Spinal cord (tissue), 10 donors: ENCODE results near the gene LYST. TPM values are rescaled to one million over a fixed set of nuclear protein-coding genes. Genes with fewer than 3 reads are reported as not detected.

Experiments used
- DNase-seq, 6 donors: peaks; one replicate each; pipeline versions ENCODE4 v3.0.0 to v3.0.0-alpha.2; 2013 to 2015; ENCODE audit warnings: low spot score in 6 of 6, low read depth in 4 of 6
- H3K27ac ChIP-seq: one replicate; pipeline ENCODE4 v1.5.1; 2013; ENCODE audit warnings: low read depth, low read length, control low read depth
- H3K27me3 ChIP-seq: one replicate; pipeline ENCODE4 v1.6.1; 2013; ENCODE audit warnings: low read length; ENCODE audit not compliant: control insufficient read depth, insufficient read depth
- H3K36me3 ChIP-seq: one replicate; pipeline ENCODE4 v1.6.1; 2013; ENCODE audit warnings: low read length; ENCODE audit not compliant: control insufficient read depth, insufficient read depth
- H3K4me1 ChIP-seq: one replicate; pipeline ENCODE4 v1.6.1; 2013; ENCODE audit warnings: low read length; ENCODE audit not compliant: control insufficient read depth, insufficient read depth
- H3K4me3 ChIP-seq: one replicate; pipeline ENCODE4 v1.5.1; 2013; ENCODE audit warnings: low read depth, low read length, control low read depth
- H3K9me3 ChIP-seq: one replicate; pipeline ENCODE4 v1.6.1; 2013; ENCODE audit warnings: low read length; ENCODE audit not compliant: control insufficient read depth, insufficient read depth
- WGBS: methylation state at CpG from one replicate; pipeline ENCODE4 v1.1.5; 2013; ENCODE audit warnings: missing lambda C conversion rate; ENCODE audit not compliant: insufficient coverage; 5-methylcytosine and 5-hydroxymethylcytosine counted together
- polyA plus RNA-seq, 2 donors: library from polyadenylated mRNA; unstranded; fragments of 120-200 nt; gene quantifications; one replicate each; pipeline ENCODE4 v1.2.1, GENCODE V29; 2013; ENCODE audit not compliant: insufficient read length in 2 of 2
- total RNA-seq, 2 donors: library from RNA; depleted of rRNA in 1 of 2; stranded (reverse); fragments of 120-200 nt in 1 of 2; fragments of >200 nt in 1 of 2; gene quantifications; one replicate each; pipeline versions ENCODE4 v1.2.3 to v1.2.4, GENCODE V29; 2013 to 2014
- donor health status: healthy.

The LYST gene
- total and polyA plus RNA-seq, 4 donors = 10.9 to 76.3 (median 26.8) TPM

GRCh38 chr1:235784950-235785349 is 81.8 kb downstream of the LYST start:
- H3K4me1 ChIP-seq = no peaks in the 10 kb centered on the region
- no peaks in the 10 kb centered on the region for H3K36me3 ChIP-seq
- no CpG with 5 or more reads among the region's 2 CpGs for WGBS
- H3K27ac ChIP-seq = no peak overlapping the region
- H3K9me3 ChIP-seq = no peaks in the 10 kb centered on the region
- no peak overlapping the region for H3K4me3 ChIP-seq
- DNase-seq = no peak
- H3K27me3 ChIP-seq = no peaks in the 10 kb centered on the region

- no peaks in the 10 kb centered on the region for H3K4me1 ChIP-seq
- no peaks in the 10 kb centered on the region for H3K27me3 ChIP-seq
- no CpG with 5 or more reads among the region's 8 CpGs for WGBS
- H3K27ac ChIP-seq = no peak overlapping the region
- peak in 4 of 6 donors; percentile 2 to 81 (median 38) for DNase-seq
- H3K4me3 ChIP-seq = no peak overlapping the region
- H3K36me3 ChIP-seq = no peaks in the 10 kb centered on the region
- H3K9me3 ChIP-seq = no peaks in the 10 kb centered on the region
Measured at GRCh38 chr1:235783148-235783776, 83.4 kb downstream of the LYST start.

- H3K27me3 ChIP-seq = no peaks in the 10 kb centered on the region
- 100% methylated on average over 1 of the region's 2 CpGs for WGBS
- no peak for DNase-seq
- no peak overlapping the region for H3K4me3 ChIP-seq
- H3K4me1 ChIP-seq = no peaks in the 10 kb centered on the region
- H3K36me3 ChIP-seq = no peaks in the 10 kb centered on the region
- H3K9me3 ChIP-seq = no peaks in the 10 kb centered on the region
- no peak overlapping the region for H3K27ac ChIP-seq
Measured at GRCh38 chr1:235782601-235783000, 84.1 kb downstream of the LYST start.

- WGBS = 60% methylated on average over 2 of the region's 2 CpGs
- Histone ChIP-seq H3K4me3 (no peak overlapping the region), H3K36me3 (no peaks in the 10 kb centered on the region), H3K4me1 (no peaks in the 10 kb centered on the region), H3K9me3 (no peaks in the 10 kb centered on the region), H3K27me3 (no peaks in the 10 kb centered on the region), H3K27ac (no peak overlapping the region)
- no peak for DNase-seq
Measured at GRCh38 chr1:235781807-235782206, 84.9 kb downstream of the LYST start.

- Histone ChIP-seq H3K36me3 (no peaks in the 10 kb centered on the region), H3K9me3 (no peaks in the 10 kb centered on the region), H3K27me3 (no peaks in the 10 kb centered on the region), H3K4me3 (no peak overlapping the region), H3K4me1 (no peaks in the 10 kb centered on the region), H3K27ac (no peak overlapping the region)
- no CpG with 5 or more reads among the region's 2 CpGs for WGBS
- DNase-seq = no peak
Measured at GRCh38 chr1:235779770-235780169, 86.9 kb downstream of the LYST start.

- Histone ChIP-seq H3K9me3 (no peaks in the 10 kb centered on the region), H3K27me3 (no peaks in the 10 kb centered on the region), H3K4me3 (no peak overlapping the region), H3K27ac (no peak overlapping the region), H3K36me3 (peaks cover 3% of the 10 kb centered on the region), H3K4me1 (no peaks in the 10 kb centered on the region)
- WGBS = no CpG with 5 or more reads among the region's 3 CpGs
- DNase-seq = no peak
Measured at GRCh38 chr1:235776396-235776795, 90.3 kb downstream of the LYST start.

- DNase-seq = no peak
- Histone ChIP-seq H3K9me3 (no peaks in the 10 kb centered on the region), H3K4me1 (no peaks in the 10 kb centered on the region), H3K27me3 (no peaks in the 10 kb centered on the region), H3K36me3 (peaks cover 3% of the 10 kb centered on the region), H3K27ac (no peak overlapping the region), H3K4me3 (no peak overlapping the region)
Measured at GRCh38 chr1:235775246-235775860, 91.4 kb downstream of the LYST start.

- H3K4me1 ChIP-seq = no peaks in the 10 kb centered on the region
- WGBS = 70% methylated on average over 1 of the region's 2 CpGs
Measured at GRCh38 chr1:235767795-235768194, 98.9 kb downstream of the LYST start.

GRCh38 chr1:235766794-235767285 is 99.9 kb downstream of the LYST start:
- Histone ChIP-seq H3K4me3 (no peak overlapping the region), H3K9me3 (no peaks in the 10 kb centered on the region), H3K4me1 (no peaks in the 10 kb centered on the region), H3K36me3 (peaks cover 3% of the 10 kb centered on the region), H3K27me3 (no peaks in the 10 kb centered on the region), H3K27ac (no peak overlapping the region)
- no CpG with 5 or more reads among the region's 1 CpG for WGBS
- DNase-seq = no peak

More at GRCh38 chr1:235767795-235768194, 98.9 kb downstream of the LYST start:
- no peaks in the 10 kb centered on the region for H3K27me3 ChIP-seq
- no peak for DNase-seq
- no peak overlapping the region for H3K4me3 ChIP-seq
- no peak overlapping the region for H3K27ac ChIP-seq
- no peaks in the 10 kb centered on the region for H3K9me3 ChIP-seq
- peaks cover 3% of the 10 kb centered on the region for H3K36me3 ChIP-seq

- 93% methylated on average over 3 of the region's 3 CpGs for WGBS
- Histone ChIP-seq H3K4me3 (no peak overlapping the region), H3K36me3 (peaks cover 5% of the 10 kb centered on the region), H3K4me1 (no peaks in the 10 kb centered on the region), H3K27ac (no peak overlapping the region), H3K9me3 (no peaks in the 10 kb centered on the region), H3K27me3 (no peaks in the 10 kb centered on the region)
- no peak for DNase-seq
Measured at GRCh38 chr1:235763962-235764361, 102.7 kb downstream of the LYST start.
